HepG2 (cell line): Measurements from ENCODE around the gene SNAPIN. TPM values are rescaled to one million over a fixed set of nuclear protein-coding genes. Genes with fewer than 3 reads are reported as not detected.

Source experiments
- ATAC-seq: fragments of 200-7000 bp; cut with Tn5 transposase; 3 replicates; pipeline ENCODE4 v1.9.1; 2020; ENCODE audit warnings: mild to moderate bottlenecking, moderate library complexity
- BruUV-seq: library from RNA; stranded (reverse); fragments of 400-500 nt; replicated peaks from 2 replicates; lab custom pipeline; 2021; lab: Mats Ljungman, UMichigan
- CTCF ChIA-PET: fragments of 300-600 bp; formaldehyde crosslinking; extraction: SDS; loops from one replicate; lab custom pipeline; 2021; ENCODE audit warnings: low total read pairs, inconsistent platforms, low intra/inter-chr PET ratio; lab: Yijun Ruan, JAX
- POLR2A ChIA-PET: fragments of 350-600 bp; sonication (Branson Sonifier 250); formaldehyde crosslinking; loops from one replicate; lab custom pipeline; 2020; ENCODE audit warnings: antibody characterized with exemption, inconsistent platforms; lab: Yijun Ruan, JAX
- DNase-seq: peaks from one replicate; pipeline ENCODE4 v3.0.0-alpha.2; 2015; ENCODE audit warnings: low spot score
- FAIRE-seq: peaks from 3 replicates; lab custom pipeline; 2011; peaks lifted over from hg19 to GRCh38; lab: Jason Lieb, UNC
- H2AFZ ChIP-seq: one replicate; pipeline ENCODE4 v1.6.1; 2011; ENCODE audit warnings: low read length, inconsistent platforms
- H3K27ac ChIP-seq: fragments of 300-600 bp; 3 replicates; pipeline ENCODE4 v1.8.0; 2011; ENCODE audit warnings: mixed run types, mild to moderate bottlenecking, mixed read lengths, low read length, inconsistent platforms; ENCODE audit not compliant: insufficient read depth; ENCODE audit errors: extremely low read length
- H3K27me3 ChIP-seq, 2 experiments: fragments of 200-600 bp in 1 of 2; 2 replicates in 1 of 2; 3 replicates in 1 of 2; pipeline versions ENCODE4 v1.6.0 to v1.8.0; 2011; ENCODE audit warnings: low read length in 2 of 2, mild to moderate bottlenecking in 2 of 2, moderate library complexity in 2 of 2, inconsistent platforms in 1 of 2; ENCODE audit not compliant: insufficient read depth in 2 of 2, control insufficient read depth in 1 of 2
- H3K36me3 ChIP-seq, 2 experiments: fragments of 200-600 bp in 1 of 2; replicated peaks in 1 of 2; 2 replicates in 1 of 2; 3 replicates in 1 of 2; pipeline versions ENCODE4 v1.5.1 to v1.8.0; 2011; ENCODE audit warnings: low read length in 2 of 2, inconsistent platforms in 1 of 2; ENCODE audit not compliant: insufficient read depth in 2 of 2, control insufficient read depth in 1 of 2
- H3K4me1 ChIP-seq: 2 replicates; pipeline ENCODE4 v1.5.1; 2012; ENCODE audit warnings: low read length, inconsistent platforms; ENCODE audit not compliant: insufficient read depth
- H3K4me2 ChIP-seq: 2 replicates; pipeline ENCODE4 v1.6.0; 2011; ENCODE audit warnings: low read depth, low read length, inconsistent platforms
- H3K4me3 ChIP-seq, 3 experiments: fragments of 200-600 bp in 1 of 3; sonication (generic), shearing (Covaris generic) in 1 of 3; replicated peaks in 1 of 3; 2 replicates each; pipeline ENCODE4 v1.5.1; 2011 to 2016; ENCODE audit warnings: low read length in 3 of 3, inconsistent platforms in 2 of 3, low read depth in 2 of 3, mild to moderate bottlenecking in 2 of 3, control low read depth in 1 of 3, mixed read lengths in 1 of 3; ENCODE audit not compliant: insufficient read depth in 1 of 3
- H3K79me2 ChIP-seq: one replicate; pipeline ENCODE4 v1.6.1; 2011; ENCODE audit warnings: low read length, inconsistent platforms; ENCODE audit not compliant: insufficient read depth
- H3K9ac ChIP-seq: 2 replicates; pipeline ENCODE4 v1.6.0; 2011; ENCODE audit warnings: mild to moderate bottlenecking, low read depth, low read length, inconsistent platforms; ENCODE audit not compliant: insufficient read depth
- H3K9me3 ChIP-seq: 2 replicates; pipeline ENCODE4 v1.5.1; 2012; ENCODE audit warnings: mild to moderate bottlenecking, low read length
- H4K20me1 ChIP-seq: 2 replicates; pipeline ENCODE4 v1.6.0; 2011; ENCODE audit warnings: inconsistent platforms, mild to moderate bottlenecking, low read length, moderate library complexity; ENCODE audit not compliant: insufficient read depth
- DPF2 ChIP-seq: sonication (generic); formaldehyde crosslinking; IDR thresholded peaks from 2 replicates; pipeline ENCODE4 v1.4.0; 2020; ENCODE audit warnings: mild to moderate bottlenecking, low read depth, missing genetic modification reagents, borderline replicate concordance
- POLR2A ChIP-seq, 2 experiments: IDR thresholded peaks; 2 replicates each; pipeline ENCODE4 v1.6.1; 2011; ENCODE audit warnings: low read depth in 2 of 2, low read length in 2 of 2, mild to moderate bottlenecking in 1 of 2, moderate library complexity in 1 of 2; ENCODE audit not compliant: insufficient read depth in 1 of 2
- POLR2AphosphoS5 ChIP-seq: IDR thresholded peaks from 2 replicates; pipeline ENCODE4 v1.6.1; 2012; ENCODE audit warnings: low read depth, low read length
- POLR2G ChIP-seq: fragments of 200-400 bp; formaldehyde crosslinking; IDR thresholded peaks from 2 replicates; pipeline ENCODE4 v1.6.1; 2018; ENCODE audit warnings: mild to moderate bottlenecking, low read depth, low read length, moderate library complexity
- RBM22 ChIP-seq: fragments of 200-400 bp; formaldehyde crosslinking; optimal IDR thresholded peaks from 2 replicates; pipeline ENCODE3; 2017; ENCODE audit warnings: mild to moderate bottlenecking, low read length, moderate library complexity
- ZNF563 ChIP-seq: sonication (generic); formaldehyde crosslinking; IDR thresholded peaks from 2 replicates; pipeline ENCODE4 v1.8.0; 2022; ENCODE audit warnings: mild to moderate bottlenecking, moderate library complexity, missing genetic modification reagents
- ZNF776 ChIP-seq: sonication (generic); formaldehyde crosslinking; IDR thresholded peaks from 2 replicates; pipeline ENCODE4 v1.4.0; 2020; ENCODE audit warnings: mild to moderate bottlenecking, missing genetic modification reagents
- WGBS: methylation state at CpG from one replicate; pipeline ENCODE4 v1.1.6; 2017; ENCODE audit warnings: low lambda C conversion rate; 5-methylcytosine and 5-hydroxymethylcytosine counted together
- in situ Hi-C: cut with HindIII; loops from 2 replicates; pipeline ENCODE4 v1.10.0; 2017; ENCODE audit warnings: low pct_unique_long_range_greater_than_20kb; ENCODE audit not compliant: extremely low pct_ligation_motif_present
- intact Hi-C: fragments of 100-400 bp; cut with micrococcal nuclease; formaldehyde crosslinking; loops from one replicate; pipeline ENCODE4 v1.10.0; 2022; ENCODE audit not compliant: unreplicated experiment
- polyA plus RNA-seq, 8 experiments: library from polyadenylated mRNA; depleted of rRNA in 3 of 8; stranded (reverse) in 7 of 8; unstranded in 1 of 8; fragments of >200 nt; fragmentation: Illumina TruSeq in 4 of 8; extraction: Trizol in 4 of 8; gene quantifications; 2 replicates each; pipeline versions ENCODE4 v1.2.1 to v1.2.3, GENCODE V29; 2011 to 2016; ENCODE audit warnings: low read depth in 4 of 8, missing spikeins in 1 of 8, mixed read lengths in 1 of 8; ENCODE audit not compliant: insufficient read depth in 1 of 8
- total RNA-seq, 5 experiments: library from RNA; depleted of rRNA; stranded (reverse); fragments of >200 nt; fragmentation: Illumina TruSeq; extraction: Trizol; gene quantifications; 2 replicates each; pipeline ENCODE4 v1.2.3, GENCODE V29; 2016; ENCODE audit warnings: low read depth in 1 of 5
- TF ChIP-seq, protein P1 (sequence below): IDR thresholded peaks from 2 replicates; pipeline ENCODE4 v1.6.1; 2018; ENCODE audit warnings: missing genetic modification reagents, mild to moderate bottlenecking, missing compliant biosample characterization
- TF ChIP-seq, protein P2 (sequence below): sonication (generic); formaldehyde crosslinking; IDR thresholded peaks from 2 replicates; pipeline ENCODE4 v1.5.0; 2020; ENCODE audit warnings: missing genetic modification reagents, mild to moderate bottlenecking, borderline replicate concordance
- TF ChIP-seq, protein P3 (sequence below): sonication (generic); formaldehyde crosslinking; IDR thresholded peaks from 2 replicates; pipeline ENCODE4 v1.4.0; 2020; ENCODE audit warnings: missing genetic modification reagents

Gene SNAPIN
- total and polyA plus RNA-seq, 2 of the 13 experiments (the other 11 are each of a cell fraction or from before 2014, with no cell fraction given) = 23.9 to 25.7 TPM

DNA sequence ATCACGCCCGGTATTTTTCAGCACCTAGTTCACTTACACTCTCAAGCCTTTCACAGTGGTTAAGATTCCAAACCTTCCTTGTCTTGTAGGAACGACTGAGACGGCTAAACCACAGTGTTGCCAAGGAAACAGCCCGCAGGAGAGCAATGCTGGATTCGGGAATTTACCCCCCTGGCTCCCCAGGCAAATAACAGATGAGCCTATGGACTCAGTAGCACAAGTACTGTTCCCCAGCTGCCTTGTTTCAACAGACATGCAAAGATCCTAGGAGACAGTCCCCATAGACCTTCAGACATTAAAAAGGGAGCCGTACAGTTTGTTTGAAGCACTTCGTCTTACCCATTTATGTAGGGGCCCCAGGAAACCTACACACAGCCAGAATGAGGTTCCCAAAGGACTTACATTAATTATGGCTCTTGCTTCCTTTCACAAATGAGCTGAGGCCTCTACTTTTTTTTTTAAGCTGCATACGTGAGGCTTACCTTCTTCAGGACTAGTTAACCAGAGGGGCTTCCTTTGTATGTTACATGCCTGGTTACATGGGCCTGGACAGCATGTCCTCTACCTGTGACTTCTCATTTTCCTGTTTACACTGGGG, 2.7 kb downstream of the SNAPIN start:
- H3K79me2 ChIP-seq = peaks cover 12% of the 10 kb centered on the region
- WGBS = 94% methylated on average over 8 of the region's 9 CpGs
- no peak for ATAC-seq
- TSS peak; percentile 19 for BruUV-seq
- no peak for DNase-seq
- FAIRE-seq = no peak
- H3K9me3 ChIP-seq = no peaks in the 10 kb centered on the region
- no peak overlapping the region for H3K4me3 ChIP-seq
- ChIA-PET CTCF (no interaction called here), POLR2A (interaction anchor here (2.0 kb wide), 1 partner anchor 81 kb away, joined by 4 read pairs; no protein-coding TSS in a partner anchor)
- H2AFZ ChIP-seq = no peak overlapping the region
- in situ Hi-C loops (no loop called here), intact Hi-C loops (no loop called here)
- H3K27ac ChIP-seq = peak overlapping the region; percentile 17
- H3K27me3 ChIP-seq = no peaks in the 10 kb centered on the region; a peak in 1 of 5 replicates
- no peaks in the 10 kb centered on the region for H4K20me1 ChIP-seq
- H3K9ac ChIP-seq = no peak overlapping the region
- H3K4me2 ChIP-seq = no peak overlapping the region
- no peak for TF ChIP-seq ZNF563 (CRISPR knock-in tag)
- TF ChIP-seq, protein P1, sequence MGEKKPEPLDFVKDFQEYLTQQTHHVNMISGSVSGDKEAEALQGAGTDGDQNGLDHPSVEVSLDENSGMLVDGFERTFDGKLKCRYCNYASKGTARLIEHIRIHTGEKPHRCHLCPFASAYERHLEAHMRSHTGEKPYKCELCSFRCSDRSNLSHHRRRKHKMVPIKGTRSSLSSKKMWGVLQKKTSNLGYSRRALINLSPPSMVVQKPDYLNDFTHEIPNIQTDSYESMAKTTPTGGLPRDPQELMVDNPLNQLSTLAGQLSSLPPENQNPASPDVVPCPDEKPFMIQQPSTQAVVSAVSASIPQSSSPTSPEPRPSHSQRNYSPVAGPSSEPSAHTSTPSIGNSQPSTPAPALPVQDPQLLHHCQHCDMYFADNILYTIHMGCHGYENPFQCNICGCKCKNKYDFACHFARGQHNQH (CRISPR knock-in tag) = no peak
- peak in 1 of 2 experiments; percentile 40; a peak in 2 of 4 replicates for TF ChIP-seq POLR2A (IDR thresholded peaks at IDR 0.05; ENCODE audit: insufficient read depth in 1 of 2, low read depth in 2 of 2, low read length in 2 of 2)
- TF ChIP-seq, protein P2, sequence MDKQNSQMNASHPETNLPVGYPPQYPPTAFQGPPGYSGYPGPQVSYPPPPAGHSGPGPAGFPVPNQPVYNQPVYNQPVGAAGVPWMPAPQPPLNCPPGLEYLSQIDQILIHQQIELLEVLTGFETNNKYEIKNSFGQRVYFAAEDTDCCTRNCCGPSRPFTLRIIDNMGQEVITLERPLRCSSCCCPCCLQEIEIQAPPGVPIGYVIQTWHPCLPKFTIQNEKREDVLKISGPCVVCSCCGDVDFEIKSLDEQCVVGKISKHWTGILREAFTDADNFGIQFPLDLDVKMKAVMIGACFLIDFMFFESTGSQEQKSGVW = no peak
- TF ChIP-seq DPF2 (CRISPR knock-in tag) = no peak
- TF ChIP-seq, protein P3, sequence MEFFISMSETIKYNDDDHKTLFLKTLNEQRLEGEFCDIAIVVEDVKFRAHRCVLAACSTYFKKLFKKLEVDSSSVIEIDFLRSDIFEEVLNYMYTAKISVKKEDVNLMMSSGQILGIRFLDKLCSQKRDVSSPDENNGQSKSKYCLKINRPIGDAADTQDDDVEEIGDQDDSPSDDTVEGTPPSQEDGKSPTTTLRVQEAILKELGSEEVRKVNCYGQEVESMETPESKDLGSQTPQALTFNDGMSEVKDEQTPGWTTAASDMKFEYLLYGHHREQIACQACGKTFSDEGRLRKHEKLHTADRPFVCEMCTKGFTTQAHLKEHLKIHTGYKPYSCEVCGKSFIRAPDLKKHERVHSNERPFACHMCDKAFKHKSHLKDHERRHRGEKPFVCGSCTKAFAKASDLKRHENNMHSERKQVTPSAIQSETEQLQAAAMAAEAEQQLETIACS (CRISPR knock-in tag) = no peak
- TF ChIP-seq RBM22 = peak; percentile 94
- TF ChIP-seq POLR2G = peak; percentile 71
- TF ChIP-seq POLR2AphosphoS5 = peak; percentile 58
- no peak for TF ChIP-seq ZNF776 (CRISPR knock-in tag)
- peaks cover 13 to 53% of the 10 kb centered on the region in 2 experiments for H3K36me3 ChIP-seq
- peaks cover 17% of the 10 kb centered on the region for H3K4me1 ChIP-seq
